ENCODE data around the gene PNPLA1.

PNPLA1 gene

DNA sequence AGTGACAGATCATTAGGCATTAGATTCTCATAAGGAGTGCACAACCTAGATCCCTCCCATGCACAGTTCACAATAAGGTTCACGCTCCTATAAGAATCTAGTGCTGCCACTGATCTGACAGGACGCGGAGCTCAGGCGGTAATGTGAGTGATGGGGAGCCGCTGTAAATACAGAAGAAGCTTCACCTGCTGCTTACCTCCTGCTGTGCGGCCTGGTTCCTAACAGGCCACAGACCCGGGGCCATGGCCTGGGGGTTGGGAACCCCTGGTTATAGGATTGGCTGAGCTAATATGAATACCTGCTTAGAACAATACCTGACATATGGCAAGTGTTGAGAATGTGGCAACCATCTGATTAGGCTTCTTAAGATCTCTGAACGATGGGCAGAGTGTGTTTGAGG is 2.4 kb downstream of the PNPLA1 start:
- TF ChIP-seq POLR2AphosphoS5 (IDR thresholded peaks at IDR 0.05; ENCODE audit: low read depth, low read length) (no peak), FOXP2 (optimal IDR thresholded peaks at IDR 0.05; ENCODE audit: borderline replicate concordance, extremely low read depth, extremely low read length, insufficient read depth) (no peak), SIN3A (IDR thresholded peaks at IDR 0.05; ENCODE audit: borderline replicate concordance, insufficient read depth, low read length) (no peak), TAF1 (IDR thresholded peaks at IDR 0.05; ENCODE audit: borderline replicate concordance, insufficient read depth, low read length) (no peak)
- TF ChIP-seq, protein P1, sequence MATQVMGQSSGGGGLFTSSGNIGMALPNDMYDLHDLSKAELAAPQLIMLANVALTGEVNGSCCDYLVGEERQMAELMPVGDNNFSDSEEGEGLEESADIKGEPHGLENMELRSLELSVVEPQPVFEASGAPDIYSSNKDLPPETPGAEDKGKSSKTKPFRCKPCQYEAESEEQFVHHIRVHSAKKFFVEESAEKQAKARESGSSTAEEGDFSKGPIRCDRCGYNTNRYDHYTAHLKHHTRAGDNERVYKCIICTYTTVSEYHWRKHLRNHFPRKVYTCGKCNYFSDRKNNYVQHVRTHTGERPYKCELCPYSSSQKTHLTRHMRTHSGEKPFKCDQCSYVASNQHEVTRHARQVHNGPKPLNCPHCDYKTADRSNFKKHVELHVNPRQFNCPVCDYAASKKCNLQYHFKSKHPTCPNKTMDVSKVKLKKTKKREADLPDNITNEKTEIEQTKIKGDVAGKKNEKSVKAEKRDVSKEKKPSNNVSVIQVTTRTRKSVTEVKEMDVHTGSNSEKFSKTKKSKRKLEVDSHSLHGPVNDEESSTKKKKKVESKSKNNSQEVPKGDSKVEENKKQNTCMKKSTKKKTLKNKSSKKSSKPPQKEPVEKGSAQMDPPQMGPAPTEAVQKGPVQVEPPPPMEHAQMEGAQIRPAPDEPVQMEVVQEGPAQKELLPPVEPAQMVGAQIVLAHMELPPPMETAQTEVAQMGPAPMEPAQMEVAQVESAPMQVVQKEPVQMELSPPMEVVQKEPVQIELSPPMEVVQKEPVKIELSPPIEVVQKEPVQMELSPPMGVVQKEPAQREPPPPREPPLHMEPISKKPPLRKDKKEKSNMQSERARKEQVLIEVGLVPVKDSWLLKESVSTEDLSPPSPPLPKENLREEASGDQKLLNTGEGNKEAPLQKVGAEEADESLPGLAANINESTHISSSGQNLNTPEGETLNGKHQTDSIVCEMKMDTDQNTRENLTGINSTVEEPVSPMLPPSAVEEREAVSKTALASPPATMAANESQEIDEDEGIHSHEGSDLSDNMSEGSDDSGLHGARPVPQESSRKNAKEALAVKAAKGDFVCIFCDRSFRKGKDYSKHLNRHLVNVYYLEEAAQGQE (IDR thresholded peaks at IDR 0.05; ENCODE audit: insufficient read depth in 1 of 2, low read depth in 2 of 2, low read length in 2 of 2): no peak

DNA sequence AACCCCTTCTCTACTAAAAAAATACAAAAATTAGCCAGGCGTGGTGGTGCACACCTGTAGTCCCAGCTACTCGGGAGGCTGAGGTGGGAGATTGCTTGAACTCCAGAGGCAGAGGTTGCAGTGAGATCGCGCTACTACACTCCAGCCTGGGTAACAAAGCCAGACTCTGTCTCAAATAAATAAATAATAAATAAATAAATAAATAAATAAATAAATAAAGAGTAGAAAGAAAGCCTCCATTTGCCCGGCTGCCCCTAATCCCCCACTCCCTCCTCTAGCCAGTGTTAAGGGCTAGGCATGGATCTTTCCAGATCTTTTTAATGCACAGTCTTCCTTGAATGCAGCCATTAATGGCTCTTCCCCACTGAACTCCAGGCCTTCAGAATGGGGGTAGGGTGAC is 3.2 kb downstream of the PNPLA1 start:
- TF ChIP-seq TAF1 (IDR thresholded peaks at IDR 0.05; ENCODE audit: borderline replicate concordance, insufficient read depth, low read length) (no peak), POLR2AphosphoS5 (IDR thresholded peaks at IDR 0.05; ENCODE audit: low read depth, low read length) (no peak), FOXP2 (optimal IDR thresholded peaks at IDR 0.05; ENCODE audit: borderline replicate concordance, extremely low read depth, extremely low read length, insufficient read depth) (no peak)
- TF ChIP-seq, protein P1 (IDR thresholded peaks at IDR 0.05; ENCODE audit: insufficient read depth in 1 of 2, low read depth in 2 of 2, low read length in 2 of 2): no peak

DNA sequence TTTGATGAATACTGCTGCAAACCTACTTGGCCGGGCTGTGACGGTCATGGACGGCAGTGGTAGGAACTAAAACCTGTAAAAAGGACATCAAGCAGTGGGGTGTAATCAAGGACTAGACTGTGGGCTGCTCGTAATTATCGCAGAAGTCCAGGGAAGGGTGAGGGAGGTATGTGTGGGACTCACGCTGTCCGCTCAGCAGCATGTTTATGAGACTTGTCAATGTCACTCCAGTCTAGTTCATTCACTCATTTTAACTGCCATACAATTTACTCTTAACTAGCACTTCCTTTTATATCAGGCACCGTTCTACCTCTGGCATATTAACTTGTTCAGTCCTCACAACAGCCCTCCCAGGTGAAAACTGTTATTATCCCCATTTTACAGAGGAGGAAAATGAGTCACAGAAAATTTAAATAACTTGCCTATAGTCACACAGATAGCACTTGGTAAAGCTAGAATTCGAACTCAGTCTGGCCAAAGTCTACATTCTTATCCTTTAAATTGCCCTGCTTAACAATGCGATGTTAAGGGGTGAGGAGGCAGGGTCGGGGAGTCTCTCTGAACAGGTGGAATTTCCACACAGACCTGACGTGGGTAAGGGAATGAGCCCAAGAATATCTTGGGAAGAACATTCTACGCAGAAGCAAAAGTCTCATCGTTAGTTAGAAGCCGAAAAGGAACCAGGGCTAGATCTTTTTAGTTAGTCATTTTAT is 4.1 kb downstream of the PNPLA1 start:
- no peak for TF ChIP-seq FOXP2 (optimal IDR thresholded peaks at IDR 0.05; ENCODE audit: borderline replicate concordance, extremely low read depth, extremely low read length, insufficient read depth)
- TF ChIP-seq SIN3A (IDR thresholded peaks at IDR 0.05; ENCODE audit: borderline replicate concordance, insufficient read depth, low read length): no peak
- TF ChIP-seq, protein P1 (IDR thresholded peaks at IDR 0.05; ENCODE audit: insufficient read depth in 1 of 2, low read depth in 2 of 2, low read length in 2 of 2): no peak
- TF ChIP-seq TAF1 (IDR thresholded peaks at IDR 0.05; ENCODE audit: borderline replicate concordance, insufficient read depth, low read length): no peak
- no peak for TF ChIP-seq POLR2AphosphoS5 (IDR thresholded peaks at IDR 0.05; ENCODE audit: low read depth, low read length)

DNA sequence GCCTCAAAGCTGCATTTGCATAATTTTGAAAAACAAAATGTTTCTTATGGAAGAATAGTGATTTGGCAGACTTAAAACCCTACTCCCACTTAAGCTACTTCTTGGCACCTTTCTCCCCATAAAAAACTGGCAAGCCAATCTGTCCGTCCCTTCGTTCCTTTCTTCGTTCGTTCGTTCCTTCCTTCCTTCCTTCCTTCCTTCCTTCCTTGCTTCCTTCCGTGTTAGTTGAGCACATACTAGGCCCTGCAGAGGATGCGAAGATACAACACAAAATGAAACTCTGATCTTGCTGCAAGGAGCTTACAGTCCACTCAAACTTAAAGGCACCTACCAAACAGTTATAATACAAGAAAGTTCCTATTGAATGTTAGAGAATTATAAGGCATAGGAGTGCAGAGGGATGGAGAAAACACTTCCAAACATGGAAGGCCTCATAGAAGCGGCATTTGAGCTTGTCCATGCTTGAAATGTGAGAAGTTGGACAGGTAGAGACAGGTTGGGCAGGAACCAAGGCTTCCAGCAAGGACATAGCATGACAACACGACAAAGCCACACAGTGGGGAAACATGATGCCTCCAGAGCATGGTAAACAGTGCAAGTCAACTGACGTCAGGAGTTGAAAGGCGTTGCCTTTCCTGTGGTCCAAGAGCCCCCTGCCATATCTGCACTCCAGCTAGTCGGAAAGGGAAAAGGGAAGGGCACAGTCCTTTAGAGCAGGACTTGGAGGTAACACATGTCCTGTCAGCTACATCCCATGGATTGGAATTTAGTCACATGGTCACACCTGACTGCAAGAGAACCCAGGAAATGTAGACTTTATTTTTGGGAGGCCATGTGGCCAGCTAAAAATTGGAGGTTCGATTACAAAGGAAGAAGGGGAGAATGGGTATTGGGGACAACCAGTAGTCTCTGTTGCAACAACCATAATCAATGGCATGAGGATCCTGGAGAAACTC is 7.0 kb downstream of the PNPLA1 start:
- no peak for TF ChIP-seq SIN3A (IDR thresholded peaks at IDR 0.05; ENCODE audit: borderline replicate concordance, insufficient read depth, low read length)
- TF ChIP-seq POLR2AphosphoS5 (IDR thresholded peaks at IDR 0.05; ENCODE audit: low read depth, low read length): no peak
- TF ChIP-seq FOXP2 (optimal IDR thresholded peaks at IDR 0.05; ENCODE audit: borderline replicate concordance, extremely low read depth, extremely low read length, insufficient read depth): no peak
- TF ChIP-seq TAF1 (IDR thresholded peaks at IDR 0.05; ENCODE audit: borderline replicate concordance, insufficient read depth, low read length): no peak
- TF ChIP-seq, protein P1 (IDR thresholded peaks at IDR 0.05; ENCODE audit: insufficient read depth in 1 of 2, low read depth in 2 of 2, low read length in 2 of 2): no peak

Measured in PFSK-1 (cell line).